ENCODE data around the gene ABCC3. TPM values are rescaled to one million over a fixed set of nuclear protein-coding genes. Genes with fewer than 3 reads are reported as not detected.

The ABCC3 gene
- total RNA-seq, 2 experiments from 2014 or later: not detected

GRCh38 chr17:50689956-50690886 lies 55.5 kb downstream of the ABCC3 start:
- POLR2A ChIA-PET: no interaction called here
- no peak for DNase-seq
- CTCF ChIA-PET: interaction anchor here (1.5 kb wide), 1 partner anchor 60 kb away, joined by 3 read pairs; no protein-coding TSS in a partner anchor
- no peaks in the 10 kb centered on the region for H3K27me3 Mint-ChIP-seq
- no peak overlapping the region for H3K4me3 Mint-ChIP-seq
- no peak overlapping the region for H3K27ac Mint-ChIP-seq
- no peaks in the 10 kb centered on the region for H3K9me3 Mint-ChIP-seq
- peaks cover 9% of the 10 kb centered on the region for H3K36me3 Mint-ChIP-seq (ENCODE audit: low read depth)
- no peaks in the 10 kb centered on the region for H3K4me1 Mint-ChIP-seq

GRCh38 chr17:50690887-50691549 lies 56.3 kb downstream of the ABCC3 start:
- Mint-ChIP-seq H3K4me1 (no peaks in the 10 kb centered on the region), H3K4me3 (no peak overlapping the region), H3K36me3 (ENCODE audit: low read depth) (peaks cover 15% of the 10 kb centered on the region), H3K9me3 (no peaks in the 10 kb centered on the region), H3K27ac (no peak overlapping the region), H3K27me3 (no peaks in the 10 kb centered on the region)
- ChIA-PET POLR2A (interaction anchor here (0.6 kb wide), 1 partner anchor 393 kb away, joined by 5 read pairs; no protein-coding TSS in a partner anchor), CTCF (interaction anchor here (0.8 to 1.5 kb wide), 2 partner anchors 11 to 61 kb away, joined by 3 read pairs; no protein-coding TSS in a partner anchor)
- no peak for DNase-seq

GRCh38 chr17:50691550-50692447 lies 57.1 kb downstream of the ABCC3 start:
- peaks cover under 1% of the 10 kb centered on the region for H3K4me1 Mint-ChIP-seq
- no peak overlapping the region for H3K27ac Mint-ChIP-seq
- DNase-seq: no peak
- CTCF ChIA-PET: interaction anchor here (0.8 to 1.5 kb wide), 2 partner anchors 12 to 61 kb away, joined by 3 read pairs; no protein-coding TSS in a partner anchor
- POLR2A ChIA-PET: interaction anchor here (0.6 kb wide), 1 partner anchor 393 kb away, joined by 5 read pairs; no protein-coding TSS in a partner anchor
- no peaks in the 10 kb centered on the region for H3K27me3 Mint-ChIP-seq
- no peaks in the 10 kb centered on the region for H3K9me3 Mint-ChIP-seq
- H3K36me3 Mint-ChIP-seq (ENCODE audit: low read depth): peaks cover 22% of the 10 kb centered on the region
- H3K4me3 Mint-ChIP-seq: no peak overlapping the region

- H3K4me3 Mint-ChIP-seq: no peak overlapping the region
- peaks cover 8% of the 10 kb centered on the region for H3K4me1 Mint-ChIP-seq
- DNase-seq: no peak
- no peaks in the 10 kb centered on the region for H3K27me3 Mint-ChIP-seq
- ChIA-PET CTCF (no interaction called here), POLR2A (no interaction called here)
- H3K36me3 Mint-ChIP-seq (ENCODE audit: low read depth): peaks cover 30% of the 10 kb centered on the region
- no peaks in the 10 kb centered on the region for H3K9me3 Mint-ChIP-seq
- H3K27ac Mint-ChIP-seq: no peak overlapping the region
Measured at GRCh38 chr17:50692448-50693035, 57.9 kb downstream of the ABCC3 start.

GRCh38 chr17:50693036-50693682 lies 58.5 kb downstream of the ABCC3 start:
- CTCF ChIA-PET: interaction anchor here (0.6 to 2.0 kb wide), 2 partner anchors 12 to 63 kb away, joined by 5 to 6 read pairs; no protein-coding TSS in a partner anchor
- no peak overlapping the region for H3K4me3 Mint-ChIP-seq

GRCh38 chr17:50696365-50696879 lies 61.7 kb downstream of the ABCC3 start:
- H3K4me1 Mint-ChIP-seq: peaks cover 21% of the 10 kb centered on the region
- CTCF ChIA-PET: interaction anchor here (0.6 to 1.6 kb wide), 6 partner anchors 11 to 217 kb away, joined by 3 to 6 read pairs (median 4); no protein-coding TSS in a partner anchor
- peaks cover 47% of the 10 kb centered on the region for H3K36me3 Mint-ChIP-seq (ENCODE audit: low read depth)
- no peaks in the 10 kb centered on the region for H3K27me3 Mint-ChIP-seq
- POLR2A ChIA-PET: no interaction called here
- H3K9me3 Mint-ChIP-seq: no peaks in the 10 kb centered on the region
- H3K27ac Mint-ChIP-seq: no peak overlapping the region
- DNase-seq: no peak
- H3K4me3 Mint-ChIP-seq: no peak overlapping the region

More at GRCh38 chr17:50693036-50693682, 58.5 kb downstream of the ABCC3 start:
- POLR2A ChIA-PET: no interaction called here
- H3K27me3 Mint-ChIP-seq: no peaks in the 10 kb centered on the region
- no peaks in the 10 kb centered on the region for H3K9me3 Mint-ChIP-seq
- DNase-seq: no peak
- no peak overlapping the region for H3K27ac Mint-ChIP-seq
- H3K4me1 Mint-ChIP-seq: peaks cover 14% of the 10 kb centered on the region
- peaks cover 32% of the 10 kb centered on the region for H3K36me3 Mint-ChIP-seq (ENCODE audit: low read depth)

- ChIA-PET POLR2A (no interaction called here), CTCF (interaction anchor here (0.8 to 1.6 kb wide), 6 partner anchors 10 to 218 kb away, joined by 3 to 5 read pairs (median 4); no protein-coding TSS in a partner anchor)
- no peaks in the 10 kb centered on the region for H3K9me3 Mint-ChIP-seq
- DNase-seq: no peak
- H3K4me1 Mint-ChIP-seq: peaks cover 23% of the 10 kb centered on the region
- peaks cover 49% of the 10 kb centered on the region for H3K36me3 Mint-ChIP-seq (ENCODE audit: low read depth)
- H3K27ac Mint-ChIP-seq: peak overlapping the region; percentile 44
- no peak overlapping the region for H3K4me3 Mint-ChIP-seq
- no peaks in the 10 kb centered on the region for H3K27me3 Mint-ChIP-seq
Measured at GRCh38 chr17:50697062-50697461, 62.4 kb downstream of the ABCC3 start.

- H3K36me3 Mint-ChIP-seq (ENCODE audit: low read depth): peaks cover 49% of the 10 kb centered on the region
Measured at GRCh38 chr17:50697663-50698272, 63.1 kb downstream of the ABCC3 start.

GRCh38 chr17:50699410-50699809 lies 64.7 kb downstream of the ABCC3 start:
- Mint-ChIP-seq H3K36me3 (ENCODE audit: low read depth) (peaks cover 51% of the 10 kb centered on the region), H3K4me1 (peaks cover 39% of the 10 kb centered on the region), H3K4me3 (no peak overlapping the region), H3K27me3 (no peaks in the 10 kb centered on the region), H3K27ac (no peak overlapping the region), H3K9me3 (no peaks in the 10 kb centered on the region)
- no peak for DNase-seq
- CTCF ChIA-PET: interaction anchor here (0.7 kb wide), 1 partner anchor 73 kb away, joined by 3 read pairs; no protein-coding TSS in a partner anchor
- POLR2A ChIA-PET: no interaction called here

More at GRCh38 chr17:50697663-50698272, 63.1 kb downstream of the ABCC3 start:
- ChIA-PET CTCF (interaction anchor here (0.6 to 1.3 kb wide), 5 partner anchors 9 to 216 kb away, joined by 3 to 5 read pairs (median 4); no protein-coding TSS in a partner anchor), POLR2A (no interaction called here)
- no peak overlapping the region for H3K4me3 Mint-ChIP-seq
- DNase-seq: no peak
- H3K27ac Mint-ChIP-seq: no peak overlapping the region
- no peaks in the 10 kb centered on the region for H3K9me3 Mint-ChIP-seq
- H3K27me3 Mint-ChIP-seq: no peaks in the 10 kb centered on the region
- peaks cover 26% of the 10 kb centered on the region for H3K4me1 Mint-ChIP-seq

GRCh38 chr17:50703162-50703561 lies 68.5 kb downstream of the ABCC3 start:
- Mint-ChIP-seq H3K27ac (peak overlapping the region; percentile 26), H3K4me1 (peaks cover 49% of the 10 kb centered on the region), H3K4me3 (no peak overlapping the region), H3K36me3 (ENCODE audit: low read depth) (peaks cover 36% of the 10 kb centered on the region), H3K9me3 (no peaks in the 10 kb centered on the region), H3K27me3 (no peaks in the 10 kb centered on the region)
- no peak for DNase-seq
- ChIA-PET CTCF (interaction anchor here (0.5 to 0.6 kb wide), 2 partner anchors 199 to 1737 kb away, joined by 3 read pairs; no protein-coding TSS in a partner anchor), POLR2A (no interaction called here)

Measured in activated CD4-positive, alpha-beta T cell treated with anti-CD3 and anti-CD28 coated beads, Interleukin-2, amount 10 ng/mL, durations not matched to agents 7 days and 5 days (primary cell).